IPS DF 4.7 (cell line): ENCODE data around the gene CWC25.
"Not testable (repeated sequence)": the region's sequence is repeated elsewhere in the genome, so short reads cannot be mapped to it uniquely, and the experiment has no call there.

Experiments used
- DNase-seq: peaks from one replicate; pipeline ENCODE4 v3.0.0-alpha.2; 2013; ENCODE audit warnings: low spot score; ENCODE audit errors: extremely low read depth

CWC25 gene

GRCh38 chr17:38853292-38854219, 28.4 kb upstream of the CWC25 start, which contains the start of gene RPL23:
Gene RPL23 (minus strand): TSS chr17:38853721. CDS start chr17:38853710, 11 bp downstream.
- DNase-seq, result no peak

DNA sequence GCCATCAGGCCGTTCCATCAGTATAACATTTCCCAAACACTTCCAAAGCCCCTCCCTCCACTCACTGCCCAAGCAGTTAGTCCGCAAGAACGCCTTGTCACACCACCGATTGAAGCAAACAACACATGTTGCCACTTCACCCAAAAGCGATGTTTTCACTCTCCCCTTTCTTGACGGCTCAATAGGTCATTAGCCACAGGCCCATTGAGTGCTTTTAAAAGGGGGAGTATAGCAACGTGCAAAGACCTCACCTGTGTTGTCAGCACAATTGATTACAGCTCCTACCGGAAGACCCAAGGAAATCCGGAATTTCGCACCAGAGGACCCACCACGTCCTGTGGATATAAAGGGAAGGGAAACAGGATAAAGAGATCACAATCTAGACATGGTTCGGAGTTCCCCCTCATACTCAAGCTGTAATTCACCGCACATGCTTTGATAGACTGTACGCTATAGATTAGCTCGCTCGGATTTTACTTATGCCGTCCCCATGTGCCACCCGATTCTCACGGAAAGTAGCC, 27.7 kb upstream of the CWC25 start:
- DNase-seq, result no peak

DNA sequence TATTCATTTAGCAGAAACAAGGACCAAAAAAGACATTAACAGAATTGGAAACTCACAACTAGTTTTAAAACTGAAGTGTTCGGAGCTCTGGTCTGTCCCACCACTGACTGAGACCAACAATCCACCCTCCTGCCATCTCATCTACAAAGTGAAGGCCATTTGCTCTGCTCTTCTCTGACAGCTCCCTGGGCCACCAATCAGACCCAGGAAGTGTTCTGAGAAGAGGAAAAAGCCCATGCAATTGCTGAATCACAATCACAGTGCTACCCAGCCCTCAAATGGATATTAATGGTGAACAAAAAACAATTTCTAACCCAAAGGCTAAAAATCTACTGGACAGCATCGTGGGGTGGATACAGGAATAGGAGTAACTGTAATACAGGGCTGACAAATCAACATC, 26.3 kb upstream of the CWC25 start:
- no peak for DNase-seq

- no peak for DNase-seq
These were observed 25.3 kb upstream of the CWC25 start for GRCh38 chr17:38850374-38850773.

- no peak for DNase-seq
These were observed 24.0 kb upstream of the CWC25 start for GRCh38 chr17:38848939-38849605.

- DNase-seq, result no peak
These were observed 23.4 kb upstream of the CWC25 start for GRCh38 chr17:38848557-38848891.

GRCh38 chr17:38844261-38844757, 19.2 kb upstream of the CWC25 start:
- DNase-seq, result no peak

- no peak for DNase-seq
These were observed 684 bp upstream of the CWC25 start for GRCh38 chr17:38825762-38826247.

GRCh38 chr17:38815576-38816193, 9.4 kb downstream of the CWC25 start:
- DNase-seq, result no peak

GRCh38 chr17:38809828-38810227, 15.3 kb downstream of the CWC25 start:
- no peak for DNase-seq

DNA sequence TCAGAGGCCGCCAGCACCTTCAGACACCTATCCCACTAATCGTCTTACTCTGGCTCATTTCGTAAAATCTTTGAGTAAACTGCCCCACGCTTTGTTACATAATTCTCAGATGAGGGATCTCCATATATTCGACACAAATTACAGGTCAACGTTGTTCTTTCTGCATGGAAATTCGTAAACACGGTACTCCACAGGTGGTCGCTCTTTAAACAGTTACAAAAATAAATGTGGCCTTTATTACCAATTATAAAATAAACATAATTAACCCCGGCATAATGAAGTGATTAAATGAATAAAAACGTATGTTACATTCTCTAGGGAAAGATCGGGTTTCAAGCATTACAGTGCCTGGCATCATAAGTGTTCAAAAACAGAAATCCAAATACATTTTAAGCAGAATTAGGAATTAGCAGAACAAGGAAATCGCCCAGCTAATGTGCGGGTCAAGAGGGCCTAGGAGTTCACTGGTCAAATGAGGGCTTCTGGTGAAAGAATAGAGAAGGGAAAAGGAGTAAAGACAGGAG, 24.8 kb downstream of the CWC25 start:
- DNase-seq, result no peak

GRCh38 chr17:38799501-38800236, 25.5 kb downstream of the CWC25 start, which contains the start of gene PIP4K2B:
Gene PIP4K2B (minus strand): TSS chr17:38799556. CDS start chr17:38799424, 132 bp downstream.
- peak; percentile 83 for DNase-seq

GRCh38 chr17:38798614-38799500, 26.3 kb downstream of the CWC25 start:
- no peak for DNase-seq

- DNase-seq, result no peak
These were observed 27.3 kb downstream of the CWC25 start for GRCh38 chr17:38797828-38798227.

GRCh38 chr17:38797158-38797490, 28.0 kb downstream of the CWC25 start:
- DNase-seq, result no peak

DNA sequence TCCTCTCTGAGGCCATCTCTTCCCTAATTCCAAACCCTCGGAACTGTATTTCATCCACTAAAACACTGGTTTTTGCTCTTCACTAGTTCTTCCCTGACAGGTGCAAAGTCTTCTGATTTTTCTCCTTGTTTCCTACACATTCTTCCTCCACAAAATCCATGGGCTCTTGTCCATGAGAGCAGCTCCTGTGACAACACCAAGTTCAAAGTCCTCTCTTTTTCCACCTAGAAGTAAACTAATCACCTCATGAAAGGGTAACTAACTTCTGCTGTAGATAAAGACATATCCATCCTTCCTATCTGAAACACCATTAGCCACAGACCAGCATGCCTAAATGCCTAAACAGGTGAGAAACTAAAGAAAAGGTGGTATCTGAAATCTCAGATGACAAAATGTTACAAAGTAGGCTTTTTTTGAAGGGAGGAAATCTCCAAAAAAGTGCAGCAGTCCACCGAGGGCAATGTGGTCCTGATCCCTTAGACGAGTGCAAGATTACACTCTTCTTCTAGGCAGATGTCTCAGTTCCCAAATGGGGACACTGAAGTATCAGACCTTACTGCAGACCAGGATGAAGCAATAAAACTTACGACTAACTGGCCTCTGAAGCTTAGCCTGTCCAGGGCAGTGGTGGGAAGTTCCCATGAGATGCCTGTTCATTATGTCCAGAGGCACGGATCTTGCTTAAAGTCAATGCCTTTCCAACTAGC, 28.5 kb downstream of the CWC25 start:
- no peak for DNase-seq

GRCh38 chr17:38794221-38794620, 30.9 kb downstream of the CWC25 start:
- no peak for DNase-seq

GRCh38 chr17:38791162-38791561, 34.0 kb downstream of the CWC25 start:
- DNase-seq, result no peak

DNA sequence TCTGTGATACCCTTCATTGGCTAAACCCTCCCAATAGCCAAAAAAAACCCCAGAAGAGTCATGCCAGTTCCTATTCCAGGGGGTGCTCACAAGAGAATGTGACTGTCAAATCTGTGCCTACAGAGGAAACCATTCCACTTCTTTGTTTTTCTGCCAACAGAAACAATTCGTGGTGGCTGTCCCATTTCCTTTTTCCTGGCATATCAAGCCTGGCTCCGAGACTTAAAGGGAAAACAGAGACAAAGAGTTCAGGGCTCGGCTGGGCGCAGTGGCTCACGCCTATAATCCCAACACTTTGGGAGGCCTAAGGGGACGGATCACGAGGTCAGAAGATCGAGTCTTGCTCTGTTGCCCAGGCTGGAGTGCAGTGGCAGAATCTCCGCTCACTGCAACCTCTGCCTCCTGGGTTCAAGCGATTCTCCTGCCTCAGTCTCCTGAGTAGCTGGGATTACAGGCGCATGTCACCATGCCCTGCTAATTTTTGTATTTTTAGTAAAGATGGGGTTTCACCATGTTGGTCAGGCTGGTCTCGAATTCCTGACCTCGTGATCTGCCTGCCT, 34.9 kb downstream of the CWC25 start:
- not testable (repeated sequence) for DNase-seq
